ENCODE measurements around the gene AHSP.
"Not testable (repeated sequence)": the region's sequence is repeated elsewhere in the genome, so short reads cannot be mapped to it uniquely, and the experiment has no call there.

The AHSP gene

GRCh38 chr16:31521368-31521767 lies 6.3 kb upstream of the AHSP start:
- Histone ChIP-seq H3K9me3 (ENCODE audit: severe bottlenecking) (peaks cover 3% of the 10 kb centered on the region), H3K27ac (no peak overlapping the region), H3K27me3 (ENCODE audit: insufficient read depth, low read depth, severe bottlenecking) (peaks cover 71% of the 10 kb centered on the region), H3K36me3 (no peaks in the 10 kb centered on the region), H3K4me3 (ENCODE audit: low read depth, low read length) (no peak overlapping the region)
- no peak for DNase-seq
- TF ChIP-seq CTCF (IDR thresholded peaks at IDR 0.05; ENCODE audit: low read depth, low read length) = no peak

DNA sequence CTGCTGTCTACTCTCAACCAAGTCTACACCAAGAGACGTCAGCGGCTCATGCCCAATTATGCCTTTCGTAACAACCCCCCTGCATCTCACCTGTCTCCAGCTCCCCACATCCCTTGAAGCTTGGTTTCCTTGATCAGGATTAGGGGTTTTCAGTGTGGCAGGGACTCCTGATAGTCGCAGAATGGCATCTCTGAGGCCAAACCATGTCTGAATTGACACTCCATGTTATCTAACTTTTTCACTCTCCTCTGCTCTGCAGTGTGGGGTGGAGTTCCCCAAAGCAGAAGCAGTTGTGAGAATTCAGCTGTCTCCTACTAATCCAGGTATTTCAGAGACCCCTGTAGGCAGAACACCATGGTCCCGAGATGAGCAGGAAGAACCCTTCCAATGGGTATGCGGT lies 5.6 kb upstream of the AHSP start:
- no peak for DNase-seq
- no peak overlapping the region for H3K4me3 ChIP-seq (ENCODE audit: low read depth, low read length)
- peaks cover 77% of the 10 kb centered on the region for H3K27me3 ChIP-seq (ENCODE audit: insufficient read depth, low read depth, severe bottlenecking)
- peaks cover 2% of the 10 kb centered on the region for H3K9me3 ChIP-seq (ENCODE audit: severe bottlenecking)
- no peak overlapping the region for H3K27ac ChIP-seq
- TF ChIP-seq CTCF (IDR thresholded peaks at IDR 0.05; ENCODE audit: low read depth, low read length) = no peak
- no peaks in the 10 kb centered on the region for H3K36me3 ChIP-seq

DNA sequence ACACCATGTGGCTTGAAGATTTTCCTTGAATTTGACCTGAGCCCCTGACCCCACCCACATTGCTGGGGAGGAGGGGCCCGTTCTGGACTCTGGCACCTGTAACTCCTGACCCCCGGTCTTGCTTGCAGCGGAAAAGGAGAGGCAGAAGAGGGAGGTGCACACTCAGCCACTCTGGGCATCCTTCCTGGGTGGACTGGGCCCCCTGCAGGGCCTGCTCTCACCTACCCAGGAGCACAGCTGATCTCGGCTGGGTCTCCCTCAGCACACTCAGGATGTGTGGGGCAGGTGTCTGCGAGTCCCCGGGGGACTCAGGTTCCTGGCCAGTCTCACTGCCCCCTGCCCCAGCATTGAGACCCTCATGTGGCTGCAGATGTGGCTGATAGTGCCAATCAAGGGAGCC lies 3.9 kb upstream of the AHSP start:
- H3K27ac ChIP-seq; H3K36me3 ChIP-seq; H3K4me3 ChIP-seq (ENCODE audit: low read depth, low read length); DNase-seq; H3K9me3 ChIP-seq (ENCODE audit: severe bottlenecking): not testable (repeated sequence)
- peaks cover 82% of the 10 kb centered on the region for H3K27me3 ChIP-seq (ENCODE audit: insufficient read depth, low read depth, severe bottlenecking)

- no peak overlapping the region for H3K27ac ChIP-seq
- no peak overlapping the region for H3K4me3 ChIP-seq (ENCODE audit: low read depth, low read length)
- H3K9me3 ChIP-seq (ENCODE audit: severe bottlenecking) = no peaks in the 10 kb centered on the region
- H3K27me3 ChIP-seq (ENCODE audit: insufficient read depth, low read depth, severe bottlenecking) = peaks cover 88% of the 10 kb centered on the region
- DNase-seq = no peak
- no peak for TF ChIP-seq CTCF (IDR thresholded peaks at IDR 0.05; ENCODE audit: low read depth, low read length)
- no peaks in the 10 kb centered on the region for H3K36me3 ChIP-seq
Measured at GRCh38 chr16:31525113-31525512, 2.6 kb upstream of the AHSP start.

DNA sequence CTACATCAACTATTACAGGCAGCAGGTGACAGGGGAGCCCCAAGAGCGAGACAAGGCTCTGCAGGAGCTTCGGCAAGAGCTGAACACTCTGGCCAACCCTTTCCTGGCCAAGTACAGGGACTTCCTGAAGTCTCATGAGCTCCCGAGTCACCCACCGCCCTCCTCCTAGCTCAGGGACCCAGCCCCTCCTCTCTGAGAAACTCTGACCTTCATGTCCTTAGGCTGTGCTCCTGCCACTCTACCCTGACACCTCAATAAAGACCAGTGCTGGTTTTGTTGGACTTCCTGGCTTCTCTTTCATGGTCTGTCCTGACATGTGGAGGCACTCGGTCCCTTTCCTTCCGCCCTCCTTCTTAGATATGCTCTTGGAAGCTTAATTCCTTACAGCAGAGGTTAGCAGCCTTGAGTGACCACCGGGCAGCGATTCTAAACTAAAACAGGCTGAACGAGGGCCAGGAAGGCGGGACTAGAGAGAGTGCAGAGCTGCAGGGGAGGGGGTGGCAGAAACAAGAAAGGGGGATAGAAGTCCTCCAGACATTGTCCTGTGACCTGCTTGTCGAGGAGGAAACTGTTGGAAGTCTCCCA lies 915 bp downstream of the AHSP start:
- Histone ChIP-seq H3K27me3 (ENCODE audit: insufficient read depth, low read depth, severe bottlenecking) (peaks cover 87% of the 10 kb centered on the region), H3K27ac (no peak overlapping the region), H3K9me3 (ENCODE audit: severe bottlenecking) (no peaks in the 10 kb centered on the region), H3K4me3 (ENCODE audit: low read depth, low read length) (no peak overlapping the region), H3K36me3 (no peaks in the 10 kb centered on the region)
- DNase-seq = no peak
- TF ChIP-seq CTCF (IDR thresholded peaks at IDR 0.05; ENCODE audit: low read depth, low read length) = no peak

GRCh38 chr16:31529108-31529936 lies 1.6 kb downstream of the AHSP start:
- no peak overlapping the region for H3K27ac ChIP-seq
- H3K4me3 ChIP-seq (ENCODE audit: low read depth, low read length) = no peak overlapping the region
- no peaks in the 10 kb centered on the region for H3K9me3 ChIP-seq (ENCODE audit: severe bottlenecking)
- H3K27me3 ChIP-seq (ENCODE audit: insufficient read depth, low read depth, severe bottlenecking) = peaks cover 92% of the 10 kb centered on the region
- no peaks in the 10 kb centered on the region for H3K36me3 ChIP-seq
- no peak for TF ChIP-seq CTCF (IDR thresholded peaks at IDR 0.05; ENCODE audit: low read depth, low read length)
- DNase-seq = no peak

All from WERI-Rb-1 (cell line).